ENCODE data around the gene MTOR. TPM values are rescaled to one million over a fixed set of nuclear protein-coding genes. Genes with fewer than 3 reads are reported as not detected.
A peak's percentile ranks its signal among the peaks of the same experiment; 100 is the strongest.

MTOR gene
- total and polyA plus RNA-seq, 2 donors (not counting 1 experiment from before 2014, with no cell fraction given): 30.7 to 50.7 TPM

DNA sequence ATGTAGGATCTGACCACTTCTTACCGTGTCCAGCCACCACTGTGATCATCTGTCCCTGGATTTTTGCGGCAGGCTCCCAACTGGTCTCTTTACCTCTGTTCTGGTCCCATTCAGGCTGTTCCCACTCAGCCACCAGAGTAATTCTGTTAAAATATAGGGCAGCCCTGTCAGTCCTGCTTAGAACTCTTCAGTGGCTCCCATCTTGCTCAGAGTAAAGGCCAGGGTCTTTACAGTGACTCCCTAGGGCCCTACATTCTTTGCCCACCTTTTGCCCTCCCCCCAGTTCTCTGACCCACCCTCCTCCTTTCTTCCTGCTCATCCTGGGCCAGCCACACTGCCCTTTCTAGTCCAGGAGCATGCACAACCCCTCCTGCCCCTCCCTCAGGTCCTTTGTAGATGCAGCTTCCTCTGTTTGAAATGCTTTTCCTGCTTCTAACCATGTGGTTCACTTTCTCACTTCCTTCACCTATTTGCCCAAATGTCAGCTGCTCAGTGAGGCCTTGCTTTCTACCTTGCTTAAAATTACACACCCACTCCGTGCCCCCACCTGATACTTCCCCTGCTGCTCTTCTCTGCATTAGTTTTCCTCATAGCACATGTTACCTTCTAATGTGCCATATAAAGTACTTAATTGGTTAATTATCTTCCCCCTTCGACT lies 18.5 kb upstream of the MTOR start:
- DNase-seq: peak; percentile 73
- no peak for TF ChIP-seq CTCF (IDR thresholded peaks at IDR 0.05)
- TF ChIP-seq EZH2 (IDR thresholded peaks at IDR 0.05; ENCODE audit: borderline replicate concordance, insufficient read depth, low read depth, low read length, poor library complexity, severe bottlenecking): no peak
- no peaks in the 10 kb centered on the region for H3K27me3 Mint-ChIP-seq
- ATAC-seq (ENCODE audit: low read depth): peak; percentile 95
- no peaks in the 10 kb centered on the region for H3K9me3 ChIP-seq (ENCODE audit: control extremely low read depth in 1 of 3, control insufficient read depth in 2 of 3, insufficient read depth in 1 of 3, low read length in 2 of 3)
- intact Hi-C loops (cut with micrococcal nuclease): no loop called here
- peak overlapping the region in 2 of 5 experiments; percentile 20 to 48 for H3K4me3 ChIP-seq (ENCODE audit: control extremely low read depth in 1 of 5, extremely low read depth in 1 of 5, insufficient read depth in 1 of 5, low read depth in 2 of 5, low read length in 4 of 5)
- peak overlapping the region; percentile 68 for H3K4me3 Mint-ChIP-seq
- H2AFZ ChIP-seq (ENCODE audit: insufficient read depth, low read depth, low read length, poor library complexity, severe bottlenecking): peak overlapping the region; percentile 60
- H3K79me2 ChIP-seq (ENCODE audit: control insufficient read depth, insufficient read depth, low read length): peaks cover 89% of the 10 kb centered on the region
- ChIA-PET CTCF (interaction anchor here (0.5 to 2.0 kb wide), 7 partner anchors 18 to 401 kb away, joined by 3 to 9 read pairs (median 3); partner anchors contain the start of gene MTOR), POLR2A (interaction anchor here (0.7 to 1.2 kb wide), 2 partner anchors 19 to 384 kb away, joined by 8 to 9 read pairs; partner anchors contain the start of genes FBXO6 and MTOR)
- peaks cover 5% of the 10 kb centered on the region for H4K20me1 ChIP-seq (ENCODE audit: control insufficient read depth, insufficient read depth, low read length, poor library complexity, severe bottlenecking)
- H3K4me2 ChIP-seq (replicated peaks; ENCODE audit: low read depth, low read length, poor library complexity, severe bottlenecking): peak overlapping the region; percentile 69
- H3K27ac Mint-ChIP-seq: peak overlapping the region; percentile 94
- H3K27me3 ChIP-seq (replicated peaks in 1 of 4; ENCODE audit: control extremely low read depth in 1 of 4, control insufficient read depth in 3 of 4, insufficient read depth in 4 of 4, low read length in 3 of 4): no peaks in the 10 kb centered on the region
- peaks cover 55 to 57% of the 10 kb centered on the region in 2 donors for H3K4me1 ChIP-seq (ENCODE audit: control insufficient read depth in 2 of 2, insufficient read depth in 2 of 2, low read length in 2 of 2)
- peak overlapping the region; percentile 58 to 68 for H3K27ac ChIP-seq (ENCODE audit: low read length in 2 of 2)
- WGBS (ENCODE audit: insufficient coverage): 63% methylated on average over 3 of the region's 4 CpGs
- peaks cover 0 to 43% of the 10 kb centered on the region in 2 experiments for H3K36me3 ChIP-seq (replicated peaks in 1 of 2; ENCODE audit: control extremely low read depth in 1 of 2, control insufficient read depth in 1 of 2, extremely low read depth in 1 of 2, insufficient read depth in 2 of 2, low read length in 1 of 2)
- H3K9me3 Mint-ChIP-seq (ENCODE audit: insufficient read depth): no peaks in the 10 kb centered on the region
- H3K9ac ChIP-seq (ENCODE audit: low read length): peak overlapping the region; percentile 33
- peaks cover 62% of the 10 kb centered on the region for H3K4me1 Mint-ChIP-seq

GRCh38 chr1:11279630-11280029 lies 17.3 kb upstream of the MTOR start:
- POLR2A ChIA-PET: no interaction called here
- peaks cover 7% of the 10 kb centered on the region for H4K20me1 ChIP-seq (ENCODE audit: control insufficient read depth, insufficient read depth, low read length, poor library complexity, severe bottlenecking)
- no peak overlapping the region for H2AFZ ChIP-seq (ENCODE audit: insufficient read depth, low read depth, low read length, poor library complexity, severe bottlenecking)
- TF ChIP-seq EZH2 (IDR thresholded peaks at IDR 0.05; ENCODE audit: borderline replicate concordance, insufficient read depth, low read depth, low read length, poor library complexity, severe bottlenecking): no peak
- TF ChIP-seq CTCF (IDR thresholded peaks at IDR 0.05): no peak
- no CpG with 5 or more reads among the region's 1 CpG for WGBS (ENCODE audit: insufficient coverage)
- no peaks in the 10 kb centered on the region for H3K9me3 ChIP-seq (ENCODE audit: control extremely low read depth in 1 of 3, control insufficient read depth in 2 of 3, insufficient read depth in 1 of 3, low read length in 2 of 3)
- no peak for DNase-seq
- no peaks in the 10 kb centered on the region for H3K27me3 ChIP-seq (replicated peaks in 1 of 4; ENCODE audit: control extremely low read depth in 1 of 4, control insufficient read depth in 3 of 4, insufficient read depth in 4 of 4, low read length in 3 of 4)
- no peak overlapping the region for H3K4me3 ChIP-seq (ENCODE audit: control extremely low read depth in 1 of 5, extremely low read depth in 1 of 5, insufficient read depth in 1 of 5, low read depth in 2 of 5, low read length in 4 of 5)
- Mint-ChIP-seq H3K27me3 (no peaks in the 10 kb centered on the region), H3K4me1 (peaks cover 66% of the 10 kb centered on the region), H3K4me3 (peak overlapping the region; percentile 3), H3K27ac (peak overlapping the region; percentile 94), H3K9me3 (ENCODE audit: insufficient read depth) (no peaks in the 10 kb centered on the region)
- peaks cover 2 to 39% of the 10 kb centered on the region in 2 experiments for H3K36me3 ChIP-seq (replicated peaks in 1 of 2; ENCODE audit: control extremely low read depth in 1 of 2, control insufficient read depth in 1 of 2, extremely low read depth in 1 of 2, insufficient read depth in 2 of 2, low read length in 1 of 2)
- intact Hi-C loops (cut with micrococcal nuclease): no loop called here
- H3K4me2 ChIP-seq (replicated peaks; ENCODE audit: low read depth, low read length, poor library complexity, severe bottlenecking): peak overlapping the region; percentile 69
- CTCF ChIA-PET: no interaction called here
- H3K79me2 ChIP-seq (ENCODE audit: control insufficient read depth, insufficient read depth, low read length): peaks cover 89% of the 10 kb centered on the region
- H3K9ac ChIP-seq (ENCODE audit: low read length): no peak overlapping the region
- peak overlapping the region; percentile 58 to 68 for H3K27ac ChIP-seq (ENCODE audit: low read length in 2 of 2)
- no peak for ATAC-seq (ENCODE audit: low read depth)
- H3K4me1 ChIP-seq (ENCODE audit: control insufficient read depth in 2 of 2, insufficient read depth in 2 of 2, low read length in 2 of 2): peaks cover 62 to 66% of the 10 kb centered on the region in 2 donors
